ENCODE data around the gene MIPOL1.

GRCh38 chr14:37311252-37311651 is 113.5 kb downstream of the MIPOL1 start:
- no peak for TF ChIP-seq CTCF (IDR thresholded peaks at IDR 0.05; ENCODE audit: low read length)
- TF ChIP-seq EZH2 (IDR thresholded peaks at IDR 0.05; ENCODE audit: borderline replicate concordance, low read length), result no peak
